NCI-H345 treated with DMSO at 0.1 percent for 48 hours (cell line): ENCODE results near the gene MUC5AC.
"Not testable (repeated sequence)": the region's sequence is repeated elsewhere in the genome, so short reads cannot be mapped to it uniquely, and the experiment has no call there.

ENCODE experiments used
- DNase-seq: peaks from one replicate; lab custom pipeline; 2025; ENCODE audit not compliant: unreplicated experiment; lab: John Stamatoyannopoulos, UW

The MUC5AC gene

DNA sequence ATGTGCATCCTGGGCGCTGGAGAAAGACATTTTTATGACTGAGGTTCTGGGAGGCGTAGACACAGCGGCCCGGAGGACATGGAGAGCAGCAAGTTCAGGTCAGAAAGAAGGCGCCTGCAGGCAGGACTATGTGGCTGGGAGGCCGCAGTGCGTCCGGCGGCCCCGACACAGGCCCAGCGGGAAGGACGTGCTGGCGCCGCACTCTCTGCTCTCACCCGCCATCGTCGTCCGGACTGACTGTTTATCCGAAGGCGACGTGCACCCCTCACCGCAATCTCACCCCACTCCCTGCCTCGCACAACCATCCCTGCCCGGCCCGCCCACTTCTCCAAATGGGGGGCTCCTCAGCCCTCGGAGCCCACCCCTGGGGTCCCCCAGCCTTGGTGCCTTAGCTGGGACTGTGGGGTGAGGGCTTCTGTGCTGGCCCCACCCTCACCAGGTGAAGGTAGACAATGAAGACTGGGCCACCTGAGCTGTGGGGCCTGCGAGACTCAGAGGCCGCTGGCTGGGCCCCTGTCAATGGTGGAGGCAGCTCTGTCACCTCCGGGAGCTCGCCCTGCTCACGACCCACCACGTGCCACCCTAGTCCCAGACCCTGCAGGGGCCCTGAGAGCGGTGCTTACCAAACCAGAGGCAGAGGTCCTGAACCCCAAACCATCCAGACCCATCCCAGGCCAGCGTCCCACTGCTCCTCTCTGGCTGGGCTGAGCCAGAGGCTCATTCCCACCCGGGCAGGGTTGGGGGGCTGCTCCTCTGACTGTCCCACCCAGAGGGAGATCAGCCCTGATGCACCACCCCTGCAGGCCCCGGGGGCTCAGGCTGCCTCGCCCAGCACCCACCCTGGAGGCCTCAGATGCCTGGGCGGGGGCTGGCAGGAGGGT is 48.9 kb downstream of the MUC5AC start:
- DNase-seq = no peak

DNA sequence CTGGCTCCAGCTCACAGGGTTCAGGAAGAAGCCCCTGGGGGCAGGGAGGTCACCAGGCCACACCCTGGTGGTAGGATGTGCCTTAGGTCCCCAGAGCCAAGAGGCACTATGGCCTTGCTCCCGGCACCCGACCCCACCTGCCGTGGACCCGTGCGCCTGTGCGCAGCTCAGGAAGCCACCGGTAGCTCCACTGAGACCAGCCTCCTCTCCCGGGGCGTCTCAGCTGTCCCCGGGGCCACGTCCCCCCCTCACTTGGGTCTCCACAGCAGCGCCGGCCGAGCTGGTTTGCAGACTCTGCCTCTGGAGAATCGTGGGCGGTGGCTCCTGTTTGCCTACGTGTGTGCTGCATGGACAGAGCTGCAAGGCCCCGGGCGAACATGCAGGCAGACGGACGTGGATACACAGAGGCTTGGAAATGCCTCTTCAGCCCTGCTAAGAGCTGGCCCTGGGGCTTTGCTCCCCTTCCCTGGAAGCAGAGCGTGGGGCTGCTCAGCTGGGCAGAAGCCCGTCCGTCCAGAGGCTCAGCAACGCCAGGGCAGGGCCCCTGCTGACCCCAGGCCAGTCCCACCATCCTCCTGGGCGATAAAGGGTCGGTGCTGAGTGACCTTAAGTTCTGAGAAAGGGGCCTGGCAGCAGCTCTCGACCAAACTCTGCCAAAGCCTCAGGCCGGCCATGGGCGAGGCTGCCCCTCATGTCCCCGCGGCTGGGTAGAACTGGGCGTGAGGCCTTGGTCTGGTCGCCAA is 49.8 kb downstream of the MUC5AC start:
- DNase-seq = no peak

DNA sequence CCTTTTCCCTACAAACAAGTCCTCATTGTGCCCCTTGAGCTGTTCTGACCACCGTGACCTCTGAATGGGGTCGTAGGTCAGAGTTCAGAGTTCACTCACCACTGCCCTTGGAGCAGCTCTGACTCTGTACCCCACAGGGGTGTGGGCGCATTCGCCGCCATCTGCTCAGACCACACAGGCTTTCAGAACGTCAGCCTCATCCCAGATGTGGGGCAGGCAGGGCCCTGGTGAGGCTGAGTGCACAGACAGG is 50.3 kb downstream of the MUC5AC start:
- DNase-seq = no peak

DNA sequence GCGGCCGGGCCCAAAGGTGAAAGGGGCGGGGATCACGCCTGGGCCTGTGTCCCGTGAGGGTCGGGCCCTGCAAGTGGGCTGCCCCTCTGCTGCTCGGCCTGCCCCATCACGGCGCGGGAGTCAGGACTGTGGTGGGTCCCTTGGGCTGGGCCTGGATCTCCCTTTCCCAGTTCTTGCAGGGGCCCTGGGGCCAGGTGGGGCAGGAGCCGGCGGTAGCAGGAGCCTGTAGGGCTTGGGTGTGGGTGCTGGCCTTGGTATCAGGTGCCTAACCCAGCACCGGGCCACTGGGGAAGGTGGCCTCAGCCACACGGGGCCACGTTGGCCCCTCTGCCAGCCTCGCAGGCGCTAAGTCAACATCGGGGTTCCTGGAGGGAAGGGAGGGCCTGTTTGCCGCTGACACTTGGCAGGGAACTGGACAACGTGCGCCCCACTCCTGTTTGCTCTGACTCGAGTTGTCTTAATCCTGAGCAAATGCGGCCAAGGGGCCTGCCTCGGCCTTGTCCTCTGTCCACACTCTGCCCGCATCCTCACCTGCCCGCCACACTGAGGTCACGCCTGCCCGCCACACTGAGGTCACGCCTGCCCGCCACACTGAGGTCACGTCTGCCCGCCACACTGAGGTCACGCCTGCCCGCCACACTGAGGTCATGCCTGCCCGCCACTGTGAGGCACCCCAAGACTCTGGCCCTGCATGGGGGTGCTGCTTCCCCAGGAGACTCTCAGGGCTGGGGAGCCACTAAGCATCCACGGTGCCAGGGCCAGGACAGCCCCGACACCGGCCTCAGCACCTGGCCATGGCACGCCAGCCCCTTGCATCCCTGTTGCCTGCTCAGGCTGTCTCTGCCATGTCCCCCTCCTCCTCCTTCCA is 50.9 kb downstream of the MUC5AC start:
- no peak for DNase-seq

DNA sequence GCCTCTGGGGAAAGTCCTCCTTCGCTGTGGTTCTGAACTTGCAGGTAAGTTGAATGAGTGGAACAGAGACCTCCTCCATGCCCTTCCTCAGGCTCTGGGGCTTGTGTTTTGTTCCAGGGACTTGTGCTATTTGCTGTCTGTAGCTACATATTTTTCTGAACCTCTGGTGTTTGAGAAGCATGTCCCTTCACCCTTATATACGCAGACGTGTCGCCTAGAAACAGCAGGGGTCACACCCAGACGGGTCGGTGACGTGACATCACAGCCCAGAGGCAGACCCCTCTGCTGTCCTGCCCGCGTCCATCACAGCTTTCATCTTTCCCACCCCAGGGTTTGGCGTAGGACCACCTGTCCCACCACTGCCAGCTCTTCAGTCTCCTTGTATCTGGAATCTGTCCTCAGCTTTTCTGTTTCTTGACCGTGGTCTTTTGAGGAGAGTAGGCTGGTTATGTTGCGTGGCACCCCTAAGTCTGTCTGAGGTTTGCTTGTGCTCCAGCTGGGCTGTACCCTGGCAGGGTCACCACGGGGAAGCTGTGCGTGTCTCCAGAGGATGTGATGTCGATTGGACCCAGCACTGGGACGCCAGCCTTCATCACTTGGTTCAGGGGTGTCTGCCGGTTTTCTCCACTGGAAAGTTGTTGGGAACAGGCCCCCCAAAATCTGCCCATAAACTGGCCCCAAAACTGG is 51.8 kb downstream of the MUC5AC start:
- no peak for DNase-seq

DNA sequence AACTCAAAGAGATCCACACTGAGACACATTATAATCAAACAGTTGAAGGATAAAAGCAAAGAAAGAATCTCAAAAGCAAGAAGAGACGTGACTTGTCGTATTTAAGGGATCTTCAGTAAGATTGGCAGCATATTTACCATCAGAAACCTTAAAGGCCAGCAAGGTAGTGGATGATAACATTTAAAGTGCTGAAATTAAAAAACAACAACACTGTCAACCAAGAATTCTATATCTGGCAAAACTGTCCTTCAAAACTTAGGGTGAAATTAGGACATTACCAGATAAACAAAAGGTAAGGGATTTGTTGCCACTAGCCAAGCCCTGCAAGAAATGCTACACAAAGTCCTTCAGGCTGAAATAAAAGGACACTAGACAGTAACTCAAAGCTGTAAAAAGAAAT is 54.1 kb downstream of the MUC5AC start:
- DNase-seq = no peak

DNA sequence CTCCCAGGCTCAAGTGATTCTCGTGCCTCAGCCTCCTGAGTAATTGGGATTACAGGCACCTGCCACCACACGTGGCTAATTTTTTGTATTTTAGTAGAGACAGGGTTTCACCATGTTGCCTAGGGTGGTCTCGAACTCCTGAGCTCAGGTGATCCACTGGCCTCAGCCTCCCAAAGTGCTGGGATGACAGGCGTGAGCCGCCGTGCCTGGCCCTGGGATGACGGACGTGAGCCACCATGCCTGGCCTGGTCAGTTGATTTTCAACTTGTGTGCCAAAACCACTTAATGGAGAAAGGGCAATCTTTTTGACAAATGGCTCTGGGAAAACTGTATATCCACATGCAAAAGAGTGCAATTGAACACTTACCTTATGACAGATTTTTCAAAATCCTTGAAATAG is 58.1 kb downstream of the MUC5AC start:
- DNase-seq = not testable (repeated sequence)

DNA sequence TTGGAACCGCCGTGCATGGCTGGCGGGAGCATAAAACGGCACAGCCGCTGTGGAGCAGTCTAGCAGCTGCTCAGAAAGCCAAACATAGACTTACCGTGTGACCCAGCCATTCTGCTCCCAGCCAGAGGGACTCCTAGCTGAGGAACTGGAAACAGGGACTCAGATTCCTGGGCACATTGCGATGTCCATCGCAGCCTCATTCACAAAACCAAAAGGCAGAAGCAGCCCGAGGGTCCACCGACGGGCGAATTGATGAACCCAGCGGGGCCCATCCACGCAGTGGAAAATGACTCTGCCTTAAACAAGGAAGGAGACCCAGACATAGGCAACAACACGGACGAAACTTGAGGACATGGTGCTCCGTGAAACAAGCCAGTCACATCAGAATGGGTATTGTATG is 59.4 kb downstream of the MUC5AC start:
- DNase-seq = no peak

DNA sequence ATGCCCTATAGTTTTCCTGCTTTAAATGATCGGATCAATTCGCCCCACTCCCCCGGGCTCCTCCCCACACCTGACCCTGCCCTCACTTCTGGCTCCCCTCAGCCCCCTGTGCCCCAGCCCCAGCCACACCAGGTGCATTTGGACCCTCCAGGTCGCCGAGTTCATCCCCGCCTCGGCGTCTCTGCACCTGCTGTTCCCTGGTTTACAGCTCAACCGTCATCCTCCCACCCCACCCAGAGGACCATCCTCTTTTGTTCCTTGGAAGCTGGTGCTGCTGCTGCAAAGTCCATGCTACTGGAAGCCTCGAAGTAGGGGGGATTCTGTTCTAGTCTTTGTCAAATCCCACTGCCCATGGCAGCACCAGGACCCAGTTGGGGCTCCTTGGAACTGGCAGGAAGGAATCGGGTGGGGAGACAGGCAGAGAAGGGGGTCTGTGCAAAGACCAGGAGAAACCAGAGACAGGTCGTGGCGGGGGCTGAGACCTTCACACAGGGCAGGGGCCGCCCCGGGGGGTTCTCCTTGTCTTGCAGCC is 60.6 kb downstream of the MUC5AC start:
- DNase-seq = no peak

DNA sequence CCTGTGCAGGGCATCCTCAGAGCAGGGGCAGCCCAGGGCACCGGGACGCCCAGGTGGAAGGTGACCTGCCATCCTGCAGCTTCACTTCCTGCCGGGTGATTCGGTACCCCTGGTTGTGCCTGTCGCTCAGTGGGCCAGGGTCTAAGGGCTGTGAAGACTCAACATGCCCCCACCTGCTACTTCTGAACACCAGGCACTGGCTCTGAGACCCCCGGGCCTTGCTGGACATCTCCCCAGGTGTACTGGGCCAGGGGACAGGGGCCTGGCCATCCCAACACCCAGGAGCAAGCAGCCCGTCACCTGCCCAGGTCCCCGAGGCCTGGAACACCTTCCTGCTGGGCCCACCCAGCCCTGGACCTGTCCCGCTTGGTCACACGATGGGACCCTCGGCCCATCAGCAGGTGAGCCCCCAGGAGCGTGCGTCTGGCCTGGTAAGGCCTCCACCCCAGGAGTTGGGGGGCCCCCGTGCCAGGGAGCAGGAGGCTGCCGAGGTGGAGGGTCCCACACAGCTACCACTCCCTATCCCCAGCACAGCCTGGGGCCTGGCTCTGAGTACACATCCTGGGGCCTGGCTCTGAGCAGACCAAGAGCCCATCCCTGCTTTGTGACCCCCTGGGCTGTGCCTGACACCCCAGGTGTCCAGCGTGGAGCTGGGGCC is 61.2 kb downstream of the MUC5AC start:
- no peak for DNase-seq

DNA sequence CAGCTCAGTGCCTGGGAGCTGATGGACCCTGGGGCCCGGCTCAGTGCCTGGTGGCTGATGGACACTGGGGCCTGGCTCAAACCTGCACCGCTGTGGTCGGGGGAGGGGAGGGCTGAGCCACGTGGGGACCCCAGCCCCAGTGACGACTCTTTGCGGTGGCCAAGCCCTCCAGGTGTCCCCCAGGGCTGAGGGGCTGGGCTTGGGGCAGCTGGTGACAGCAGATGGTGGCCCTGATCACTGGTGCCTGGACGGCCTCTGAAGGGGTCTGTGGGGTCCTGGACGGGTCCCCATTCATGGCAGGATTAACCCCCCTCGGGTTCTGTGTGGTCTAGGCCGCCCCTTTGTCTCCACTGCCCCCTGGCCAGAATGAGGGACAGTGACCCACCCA is 61.7 kb downstream of the MUC5AC start:
- DNase-seq = no peak

DNA sequence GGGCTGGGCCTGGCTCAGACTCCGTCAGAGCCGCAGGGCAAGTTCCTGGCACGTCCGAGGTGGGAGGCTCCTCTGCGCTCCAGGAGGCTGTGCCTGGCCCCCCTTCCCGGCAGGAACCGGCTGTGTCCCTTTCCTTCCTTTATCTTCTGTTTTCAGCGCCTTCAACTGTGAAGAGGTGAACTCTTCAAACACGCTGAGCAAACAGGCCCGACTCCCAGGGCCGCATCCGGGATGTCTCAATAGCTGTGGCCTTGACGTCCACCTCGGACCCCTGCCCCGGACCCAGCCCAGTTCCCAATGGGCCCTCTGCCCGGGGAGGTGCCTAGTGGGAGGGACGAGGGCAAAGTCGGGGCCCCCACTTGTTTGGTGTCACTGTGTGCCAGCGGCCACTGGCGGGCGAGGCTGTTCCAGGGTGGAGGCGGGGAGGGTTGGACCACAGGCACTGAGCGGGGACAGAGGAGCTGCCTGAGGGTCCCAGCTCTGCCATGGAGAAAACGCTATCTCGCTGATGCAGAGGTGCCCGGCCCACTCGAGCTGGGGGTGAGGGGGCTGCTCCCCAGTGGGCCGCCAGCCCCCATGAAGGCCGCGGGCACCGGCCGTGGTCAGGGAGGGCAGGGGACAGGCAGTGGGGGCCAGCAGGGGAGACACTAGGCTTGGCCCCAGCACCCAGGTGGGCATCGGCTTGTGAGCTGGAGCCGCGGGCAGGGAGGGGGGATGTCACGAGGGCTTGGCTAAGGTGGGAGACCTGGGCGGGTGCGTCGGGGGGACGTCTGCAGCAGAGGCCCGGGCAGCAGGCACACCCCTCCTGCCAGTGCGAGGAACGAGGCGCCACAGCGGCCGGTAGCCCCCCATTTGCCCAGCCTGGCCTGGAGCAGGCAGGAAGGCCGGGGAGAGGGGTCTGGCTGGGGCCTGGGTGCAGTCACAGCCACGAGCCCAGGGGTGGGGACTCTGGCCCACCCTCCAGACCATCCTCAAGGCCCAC is 62.4 kb downstream of the MUC5AC start:
- no peak for DNase-seq

DNA sequence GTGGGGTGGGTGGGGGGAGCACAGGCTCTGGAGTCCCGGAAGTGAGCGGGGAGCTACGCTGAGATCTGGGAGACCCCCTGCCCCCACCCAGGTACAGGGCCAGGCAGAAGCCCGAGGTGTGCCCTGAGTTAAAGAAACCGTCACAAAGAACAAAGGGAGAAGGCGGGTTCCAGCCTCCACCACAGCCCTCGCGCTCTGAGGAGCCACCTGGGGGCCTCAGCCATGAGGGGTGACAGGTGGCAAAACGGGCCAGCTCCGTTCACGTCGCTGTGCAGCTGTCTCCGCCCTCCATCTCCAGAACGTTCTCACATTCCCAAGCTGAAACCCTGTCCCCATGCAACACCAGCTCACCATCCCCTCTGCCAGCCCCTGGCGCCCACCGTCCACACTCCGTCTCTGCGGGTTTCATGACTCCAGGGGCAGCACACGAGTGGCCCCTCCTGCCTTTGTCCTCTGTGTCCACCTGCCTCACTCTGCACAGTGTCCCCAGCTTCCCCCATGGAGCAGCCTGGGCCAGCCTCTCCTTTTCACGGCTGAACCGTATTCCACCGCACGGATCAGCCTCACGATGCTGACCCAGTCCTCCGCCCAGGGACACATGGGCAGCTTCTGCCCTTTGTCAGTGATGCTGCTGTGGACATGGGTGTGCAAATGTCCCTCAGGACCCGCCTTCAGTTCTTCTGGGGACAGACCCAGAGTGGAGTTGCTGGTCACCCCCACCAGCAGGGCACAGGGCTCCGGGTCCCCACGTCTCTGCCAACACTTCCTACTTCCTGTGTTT is 63.4 kb downstream of the MUC5AC start:
- DNase-seq = no peak

DNA sequence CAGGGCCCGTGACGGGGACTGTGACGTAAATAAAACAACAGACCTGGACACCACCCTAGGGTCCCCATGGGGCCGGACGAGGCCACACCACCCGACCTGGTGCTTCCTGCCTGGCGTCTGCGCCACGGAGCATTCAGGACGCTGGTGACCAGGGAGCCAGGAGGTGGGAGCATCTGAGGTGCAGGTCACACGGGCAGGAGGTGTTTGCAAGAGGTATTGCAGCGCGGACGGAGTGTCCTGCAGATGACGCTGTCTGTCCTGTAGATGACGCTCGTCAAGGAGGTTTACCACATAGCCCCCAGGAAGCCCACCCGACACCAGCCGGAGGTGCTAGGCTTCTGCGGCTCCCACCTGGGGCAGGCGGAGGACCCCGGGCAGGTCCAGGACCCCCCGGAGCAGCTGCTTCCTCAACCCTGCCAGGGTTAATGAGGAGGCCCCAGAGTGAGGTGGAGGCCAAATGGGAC is 64.1 kb downstream of the MUC5AC start:
- DNase-seq = no peak

DNA sequence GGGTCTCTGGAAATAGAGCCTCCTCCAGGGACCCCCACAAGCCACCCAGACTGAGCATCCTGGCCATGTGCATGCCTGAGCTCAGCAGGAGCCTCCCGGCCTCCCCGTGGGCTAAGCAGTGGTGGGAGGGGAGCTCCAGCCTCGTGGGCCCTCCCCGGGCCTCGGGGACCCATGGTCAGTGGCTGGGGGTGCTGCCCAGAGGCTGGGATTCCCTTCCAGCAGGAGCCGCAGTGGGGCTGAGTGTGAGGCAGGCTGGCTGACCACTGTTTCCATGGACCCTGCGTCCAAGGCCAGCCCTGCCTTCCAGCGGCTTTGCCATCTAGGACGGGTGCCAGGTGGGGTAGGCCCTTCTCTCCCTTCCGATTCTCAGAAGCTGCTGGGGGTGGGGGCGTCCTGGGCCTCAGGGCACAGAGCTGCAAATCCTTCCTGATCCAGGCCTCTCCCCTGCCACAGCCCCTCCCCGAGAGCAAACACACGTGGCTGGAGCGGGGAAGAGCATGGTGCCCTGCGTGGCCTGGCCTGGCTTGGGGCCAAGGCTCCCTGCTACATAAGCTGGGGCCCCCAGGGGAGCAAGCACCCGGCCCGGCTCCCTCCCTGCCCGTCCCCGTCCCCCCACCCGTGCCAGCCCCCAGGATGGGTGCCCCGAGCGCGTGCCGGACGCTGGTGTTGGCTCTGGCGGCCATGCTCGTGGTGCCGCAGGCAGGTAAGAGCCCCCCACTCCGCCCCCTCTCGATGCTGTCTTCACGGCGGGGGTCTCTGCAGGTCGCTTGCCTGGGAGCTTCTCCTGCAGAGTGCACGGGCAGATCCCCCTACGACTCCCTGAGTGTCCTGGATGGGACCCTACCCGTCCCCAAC is 65.0 kb downstream of the MUC5AC start, which contains the start of gene MUC5B:
Gene MUC5B (plus strand): TSS at position 576 of the 855 bp plus-strand sequence. CDS start 58 bp downstream, at position 634.
- DNase-seq = no peak

DNA sequence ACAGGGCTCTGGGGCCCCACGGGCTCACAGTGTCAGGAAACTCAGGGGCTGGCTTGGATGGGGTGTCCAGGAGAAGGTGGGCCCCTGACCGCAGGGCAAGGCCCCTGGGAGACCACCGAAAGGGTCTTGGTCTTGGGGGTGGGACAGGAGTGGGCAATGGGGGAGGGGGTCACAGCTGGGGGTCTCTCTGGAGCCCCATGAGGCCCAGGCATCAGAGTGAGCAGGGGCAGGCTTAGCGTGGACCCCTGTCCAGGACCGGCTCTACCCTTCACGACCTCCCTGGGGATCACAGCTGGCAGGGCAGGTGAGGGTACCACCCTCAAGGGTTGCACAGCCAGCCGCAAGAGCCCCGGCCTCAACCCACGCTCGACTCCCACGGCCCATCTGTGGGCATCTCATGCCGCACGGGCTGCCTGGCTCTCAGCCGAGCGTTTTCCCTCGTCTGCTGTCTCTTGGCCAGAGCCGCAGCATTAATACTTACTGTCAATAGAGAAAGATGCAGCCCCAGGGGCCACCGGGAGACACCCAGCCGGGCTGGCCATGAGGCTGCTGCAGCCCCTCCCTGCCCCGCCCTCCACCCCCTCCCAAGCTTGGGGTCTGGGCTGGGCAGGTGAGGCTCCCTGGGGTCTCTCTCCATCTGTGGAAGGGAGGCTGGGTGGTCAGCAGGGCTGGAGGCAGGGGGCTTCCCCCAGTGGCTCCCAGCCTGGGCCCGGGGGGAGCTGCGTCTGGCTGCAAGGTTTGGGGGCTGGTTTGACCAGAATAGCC is 65.8 kb downstream of the MUC5AC start:
- no peak for DNase-seq

DNA sequence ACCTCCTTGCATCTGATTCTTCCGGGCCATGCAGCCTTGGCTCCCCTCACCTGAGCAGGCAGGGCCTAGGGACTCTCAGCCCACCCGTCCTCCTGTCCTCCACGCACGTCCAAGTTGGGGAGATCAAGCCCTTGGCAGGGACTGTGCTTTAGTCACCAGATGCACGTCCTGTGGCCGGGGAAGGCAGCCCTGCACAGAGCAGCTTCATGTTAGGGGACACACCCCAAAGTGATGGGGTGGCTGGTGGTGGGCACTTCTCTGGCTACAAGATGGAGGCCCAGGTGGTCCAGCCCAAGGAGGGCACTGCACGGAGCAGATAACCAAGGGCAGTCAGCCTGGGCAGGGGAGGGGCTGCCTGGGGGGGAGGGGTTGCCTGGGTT is 66.3 kb downstream of the MUC5AC start:
- no peak for DNase-seq
